Adrenal gland (tissue), 12 donors: ENCODE data around the gene MYOM3. TPM values are rescaled to one million over a fixed set of nuclear protein-coding genes. Genes with fewer than 3 reads are reported as not detected.

Experiments
- DNase-seq, 7 donors: peaks; one replicate each; pipeline ENCODE4 v3.0.0-alpha.2; 2019 to 2020
- H3K27ac ChIP-seq, 5 donors: fragments of 200-600 bp; sonication (generic) in 4 of 5; 1 replicate in 3 of 5; 2 replicates in 2 of 5; pipeline versions ENCODE4 v1.5.1 to v1.8.0; 2016 to 2020; ENCODE audit warnings: mild to moderate bottlenecking in 1 of 5
- H3K27me3 ChIP-seq: fragments of 200-600 bp; 2 replicates; pipeline ENCODE4 v1.8.0; 2021
- H3K36me3 ChIP-seq, 2 donors: fragments of 200-600 bp; replicated peaks in 1 of 2; 1 replicate in 1 of 2; 2 replicates in 1 of 2; pipeline versions ENCODE4 v1.5.1 to v1.8.0; 2018 to 2022
- H3K4me1 ChIP-seq, 2 donors: fragments of 200-600 bp; replicated peaks in 1 of 2; 1 replicate in 1 of 2; 2 replicates in 1 of 2; pipeline versions ENCODE4 v1.5.1 to v1.8.0; 2018 to 2021
- H3K4me3 ChIP-seq, 4 donors: fragments of 200-600 bp; sonication (generic) in 3 of 4; one replicate each; pipeline ENCODE4 v1.5.1; 2016 to 2018
- H3K9me3 ChIP-seq, 3 donors: fragments of 200-600 bp; sonication (generic) in 1 of 3; replicated peaks in 1 of 3; 1 replicate in 2 of 3; 2 replicates in 1 of 3; pipeline versions ENCODE4 v1.5.1 to v1.8.0; 2016 to 2021
- POLR2A ChIP-seq, 2 donors: fragments of 450-650 bp; IDR thresholded peaks; one replicate each; pipeline ENCODE4 v1.6.1; 2017; ENCODE audit warnings: antibody characterized with exemption in 2 of 2, mild to moderate bottlenecking in 2 of 2, moderate library complexity in 1 of 2
- WGBS, 4 donors: extraction: QIAGEN DNeasy Blood & Tissue Kit in 2 of 4; methylation state at CpG; one replicate each; pipeline versions ENCODE4 v1.1.5 to v1.1.7; 2013 to 2017; 5-methylcytosine and 5-hydroxymethylcytosine counted together
- intact Hi-C, 2 donors: fragments of 100-400 bp; cut with DNase I; formaldehyde crosslinking; loops; one replicate each; pipeline versions ENCODE4 v1.14.1 to v1.15.0; 2022 to 2023
- polyA plus RNA-seq, 3 donors: library from polyadenylated mRNA; stranded (reverse); fragments of 200-250 nt in 2 of 3; fragments of 350-450 nt in 1 of 3; fragmentation: Illumina TruSeq in 1 of 3; extraction: RNeasy Lipid Tissue Mini Kit (QIAGEN cat#74804) in 1 of 3; gene quantifications; one replicate each; pipeline ENCODE4 v1.2.3, GENCODE V29; 2013 to 2014
- total RNA-seq, 9 donors: library from RNA; depleted of rRNA in 4 of 9; stranded (reverse); fragments of >200 nt in 4 of 9; fragments of 120-200 nt in 1 of 9; fragmentation: NEBNext Ultra II Directional in 1 of 9; extraction: Animal tissue kit (Norgen Biotek cat#: 25700) in 1 of 9; gene quantifications; one replicate each; pipeline versions ENCODE4 v1.1.0 to v1.2.4, GENCODE V29; 2013 to 2023
- TF ChIP-seq, protein P1 (sequence below), 6 experiments: fragments of 450-650 bp in 4 of 6; fragments of 200-600 bp in 2 of 6; sonication (generic) in 1 of 6; IDR thresholded peaks; 1 replicate in 5 of 6; 2 replicates in 1 of 6; pipeline versions ENCODE4 v1.5.1 to v1.8.0; 2016 to 2021; ENCODE audit warnings: antibody characterized with exemption in 6 of 6, mild to moderate bottlenecking in 2 of 6, moderate library complexity in 1 of 6
- donor health status: healthy with polysubstance abuse.
- donor health status: Bipolar disorder and iron deficiency.
- donor health status: DM: yes; HTN: yes; CAD: no.
- donor health status: DM: no; HTN: no; CAD: no.
- donor health status: DM: no; HTN: no; CAD: no.
- donor health status: DM: yes; HTN: yes; CAD: no.

MYOM3 gene
- total and polyA plus RNA-seq, 12 donors, result 0.09 to 7.0 (median 0.18) TPM

DNA sequence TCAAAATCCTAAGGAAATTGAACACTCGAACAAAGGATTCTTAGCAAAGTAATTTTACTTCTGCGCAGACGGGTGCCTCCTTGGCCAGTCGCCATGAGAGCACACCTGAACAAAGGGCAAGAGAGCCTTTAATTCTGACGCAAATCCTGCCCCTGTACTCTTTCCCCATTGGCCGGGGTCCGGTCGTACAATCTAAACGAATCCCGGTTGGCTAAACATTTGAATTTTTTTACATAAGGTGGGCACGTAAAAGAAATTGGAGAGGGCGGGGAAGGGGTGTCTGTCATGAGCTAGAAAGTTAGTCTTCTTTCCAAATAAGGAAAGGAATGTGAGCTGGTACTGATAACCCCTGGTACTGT, 39.2 kb upstream of the MYOM3 start:
- no peak overlapping the region for H3K4me3 ChIP-seq
- TF ChIP-seq POLR2A (IDR thresholded peaks at IDR 0.05), result no peak
- TF ChIP-seq, protein P1, sequence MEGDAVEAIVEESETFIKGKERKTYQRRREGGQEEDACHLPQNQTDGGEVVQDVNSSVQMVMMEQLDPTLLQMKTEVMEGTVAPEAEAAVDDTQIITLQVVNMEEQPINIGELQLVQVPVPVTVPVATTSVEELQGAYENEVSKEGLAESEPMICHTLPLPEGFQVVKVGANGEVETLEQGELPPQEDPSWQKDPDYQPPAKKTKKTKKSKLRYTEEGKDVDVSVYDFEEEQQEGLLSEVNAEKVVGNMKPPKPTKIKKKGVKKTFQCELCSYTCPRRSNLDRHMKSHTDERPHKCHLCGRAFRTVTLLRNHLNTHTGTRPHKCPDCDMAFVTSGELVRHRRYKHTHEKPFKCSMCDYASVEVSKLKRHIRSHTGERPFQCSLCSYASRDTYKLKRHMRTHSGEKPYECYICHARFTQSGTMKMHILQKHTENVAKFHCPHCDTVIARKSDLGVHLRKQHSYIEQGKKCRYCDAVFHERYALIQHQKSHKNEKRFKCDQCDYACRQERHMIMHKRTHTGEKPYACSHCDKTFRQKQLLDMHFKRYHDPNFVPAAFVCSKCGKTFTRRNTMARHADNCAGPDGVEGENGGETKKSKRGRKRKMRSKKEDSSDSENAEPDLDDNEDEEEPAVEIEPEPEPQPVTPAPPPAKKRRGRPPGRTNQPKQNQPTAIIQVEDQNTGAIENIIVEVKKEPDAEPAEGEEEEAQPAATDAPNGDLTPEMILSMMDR (IDR thresholded peaks at IDR 0.05), result no peak
- no peaks in the 10 kb centered on the region for H3K9me3 ChIP-seq
- no peak overlapping the region for H3K27ac ChIP-seq
- no peaks in the 10 kb centered on the region for H3K27me3 ChIP-seq
- intact Hi-C loops, result no loop called here
- 47 to 60% (median 53%) methylated on average over 12 of the region's 12 CpGs for WGBS, 4 donors
- DNase-seq, result no peak
- H3K4me1 ChIP-seq, result peaks cover 4 to 7% of the 10 kb centered on the region in 2 donors
- H3K36me3 ChIP-seq, result no peaks in the 10 kb centered on the region

DNA sequence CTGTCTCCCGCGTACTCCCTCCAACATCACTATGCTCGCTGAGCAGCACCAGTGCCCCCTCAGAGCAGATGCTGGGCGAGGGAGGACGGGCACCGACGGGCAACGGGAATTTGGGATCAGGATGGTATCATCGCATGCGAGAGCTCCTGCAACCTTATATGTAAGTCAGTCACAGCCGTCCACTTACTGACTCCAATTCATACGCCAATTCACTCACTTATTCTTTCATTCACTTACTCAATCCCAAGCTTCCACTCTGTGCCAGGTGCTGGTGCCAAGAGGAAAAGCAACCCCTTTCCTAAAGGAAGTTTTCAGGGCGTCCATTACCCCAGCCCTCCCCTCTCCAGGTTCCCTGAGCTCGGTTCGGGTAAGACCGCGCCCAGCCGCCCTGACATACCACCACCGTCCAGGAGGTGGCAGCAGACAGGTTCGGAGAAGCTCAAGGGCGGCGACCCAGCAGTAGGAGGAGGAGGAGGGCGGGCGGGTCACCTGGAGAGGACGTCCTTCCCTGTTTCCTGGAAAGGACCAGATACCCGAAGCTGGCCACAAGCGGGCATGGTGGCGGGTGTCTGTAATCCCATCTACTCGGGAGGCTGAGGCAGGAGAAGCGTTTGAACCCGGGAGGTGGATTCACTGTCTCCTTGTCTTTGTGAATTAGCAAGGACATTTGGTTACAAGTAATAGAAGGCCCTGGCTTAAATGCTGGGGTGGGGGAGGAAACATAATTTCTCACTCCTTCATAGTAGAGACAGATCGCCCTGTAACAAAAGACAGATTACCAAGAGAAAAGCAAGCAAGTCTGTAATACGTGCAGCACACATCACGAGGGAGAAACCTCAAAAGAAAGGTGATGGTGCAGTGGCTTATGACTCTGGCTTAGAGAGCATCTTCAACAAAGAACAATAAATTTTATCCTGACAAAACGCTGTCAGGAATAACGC, 38.6 kb upstream of the MYOM3 start:
- Histone ChIP-seq H3K27me3 (no peaks in the 10 kb centered on the region), H3K4me3 (peak overlapping the region in 1 of 4 donors; percentile 37), H3K36me3 (no peaks in the 10 kb centered on the region), H3K9me3 (no peaks in the 10 kb centered on the region), H3K27ac (no peak overlapping the region), H3K4me1 (peaks cover 4 to 7% of the 10 kb centered on the region in 2 donors)
- no peak for TF ChIP-seq POLR2A (IDR thresholded peaks at IDR 0.05)
- TF ChIP-seq, protein P1 (IDR thresholded peaks at IDR 0.05), result peak; percentile 81 to 87 (median 84)
- peak; percentile 88 to 95 (median 90) for DNase-seq
- 13 to 16% (median 15%) methylated on average over 34 to 36 of the region's 36 CpGs for WGBS, 4 donors
- intact Hi-C loops, result no loop called here

DNA sequence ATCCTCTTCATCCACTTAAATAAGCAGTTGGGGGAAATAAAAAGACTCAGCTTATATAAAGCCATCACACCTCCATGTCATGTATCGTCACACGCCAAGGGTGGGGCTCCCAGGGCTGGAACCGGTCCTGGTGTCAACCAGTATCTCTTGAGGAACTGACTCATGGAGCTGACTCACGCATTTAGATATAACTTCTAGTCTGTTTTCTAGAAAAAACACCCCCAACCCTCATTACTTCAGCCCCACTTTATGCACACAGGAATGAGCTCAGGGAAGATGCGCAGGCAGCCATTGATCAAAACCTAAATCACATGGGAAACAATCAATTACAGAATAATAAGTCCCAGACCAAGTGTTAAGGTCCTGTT, 37.9 kb upstream of the MYOM3 start:
- 16 to 39% (median 27%) methylated on average over 4 to 5 of the region's 5 CpGs for WGBS, 4 donors
- no peak overlapping the region for H3K27ac ChIP-seq
- intact Hi-C loops, result no loop called here
- DNase-seq, result peak; percentile 52 to 84 (median 66)
- H3K4me1 ChIP-seq, result peaks cover 4 to 7% of the 10 kb centered on the region in 2 donors
- peak overlapping the region in 1 of 4 donors; percentile 37 for H3K4me3 ChIP-seq
- no peak for TF ChIP-seq POLR2A (IDR thresholded peaks at IDR 0.05)
- TF ChIP-seq, protein P1 (IDR thresholded peaks at IDR 0.05), result no peak
- H3K27me3 ChIP-seq, result no peaks in the 10 kb centered on the region
- H3K36me3 ChIP-seq, result no peaks in the 10 kb centered on the region
- H3K9me3 ChIP-seq, result no peaks in the 10 kb centered on the region

DNA sequence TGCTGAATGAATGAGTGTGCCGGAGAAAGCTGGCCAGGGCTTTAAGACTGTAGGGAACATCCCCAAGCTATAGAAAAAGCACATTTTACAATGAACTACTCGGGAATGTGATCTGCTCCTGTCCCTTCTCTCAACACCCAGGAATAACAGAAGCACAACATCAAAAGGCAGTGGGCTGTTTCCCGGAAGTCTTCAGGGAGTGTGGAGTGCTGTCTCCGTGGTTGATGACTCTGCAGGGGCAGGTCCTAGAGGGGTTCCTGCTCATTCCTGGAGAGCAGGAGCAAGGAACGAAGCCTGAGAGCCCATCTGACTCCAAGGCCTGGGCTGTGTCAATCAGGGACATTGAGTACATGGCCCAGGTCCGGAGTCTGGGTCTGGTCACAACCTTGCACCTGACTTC, 35.9 kb upstream of the MYOM3 start:
- Histone ChIP-seq H3K36me3 (no peaks in the 10 kb centered on the region), H3K27me3 (no peaks in the 10 kb centered on the region), H3K9me3 (no peaks in the 10 kb centered on the region), H3K4me1 (peaks cover 7 to 9% of the 10 kb centered on the region in 2 donors), H3K4me3 (no peak overlapping the region), H3K27ac (no peak overlapping the region)
- no peak for TF ChIP-seq POLR2A (IDR thresholded peaks at IDR 0.05)
- TF ChIP-seq, protein P1 (IDR thresholded peaks at IDR 0.05), result no peak
- DNase-seq, result no peak
- 64 to 76% (median 72%) methylated on average over 4 to 6 of the region's 6 CpGs for WGBS, 4 donors
- intact Hi-C loops, result no loop called here
